ENCODE results near the gene ST3GAL3.

ST3GAL3 gene

GRCh38 chr1:43908858-43909257 lies 201.5 kb downstream of the ST3GAL3 start:
- DNase-seq (ENCODE audit: low read depth) = no peak
- TF ChIP-seq, protein P1, sequence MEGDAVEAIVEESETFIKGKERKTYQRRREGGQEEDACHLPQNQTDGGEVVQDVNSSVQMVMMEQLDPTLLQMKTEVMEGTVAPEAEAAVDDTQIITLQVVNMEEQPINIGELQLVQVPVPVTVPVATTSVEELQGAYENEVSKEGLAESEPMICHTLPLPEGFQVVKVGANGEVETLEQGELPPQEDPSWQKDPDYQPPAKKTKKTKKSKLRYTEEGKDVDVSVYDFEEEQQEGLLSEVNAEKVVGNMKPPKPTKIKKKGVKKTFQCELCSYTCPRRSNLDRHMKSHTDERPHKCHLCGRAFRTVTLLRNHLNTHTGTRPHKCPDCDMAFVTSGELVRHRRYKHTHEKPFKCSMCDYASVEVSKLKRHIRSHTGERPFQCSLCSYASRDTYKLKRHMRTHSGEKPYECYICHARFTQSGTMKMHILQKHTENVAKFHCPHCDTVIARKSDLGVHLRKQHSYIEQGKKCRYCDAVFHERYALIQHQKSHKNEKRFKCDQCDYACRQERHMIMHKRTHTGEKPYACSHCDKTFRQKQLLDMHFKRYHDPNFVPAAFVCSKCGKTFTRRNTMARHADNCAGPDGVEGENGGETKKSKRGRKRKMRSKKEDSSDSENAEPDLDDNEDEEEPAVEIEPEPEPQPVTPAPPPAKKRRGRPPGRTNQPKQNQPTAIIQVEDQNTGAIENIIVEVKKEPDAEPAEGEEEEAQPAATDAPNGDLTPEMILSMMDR (conservative IDR thresholded peaks at IDR 0.05; ENCODE audit: low read length) = 0 out of 2 replicates have a peak, but pooled peaks have one; percentile 8
- no peak overlapping the region for H3K4me3 ChIP-seq (ENCODE audit: low read length)

DNA sequence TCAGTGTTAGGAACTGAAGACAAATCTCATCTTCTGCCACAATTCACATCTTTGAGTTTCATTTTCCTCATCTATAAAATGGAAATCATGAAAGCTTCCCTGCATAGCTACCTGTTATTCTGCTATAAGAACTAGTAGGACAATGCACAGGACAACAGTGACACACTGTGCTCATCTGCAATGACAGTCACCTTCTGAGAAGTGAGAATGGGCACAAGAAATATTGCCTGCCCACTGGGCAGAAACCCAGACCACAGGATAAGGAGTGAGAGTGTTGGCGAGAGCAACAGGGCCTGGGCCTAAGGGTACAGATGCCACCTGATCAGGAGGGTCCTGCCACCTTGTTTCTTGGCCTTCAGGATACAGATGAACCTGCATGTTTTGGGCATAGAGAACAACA lies 203.0 kb downstream of the ST3GAL3 start:
- no peak for DNase-seq (ENCODE audit: low read depth)
- no peak overlapping the region for H3K4me3 ChIP-seq (ENCODE audit: low read length)
- TF ChIP-seq, protein P1 (conservative IDR thresholded peaks at IDR 0.05; ENCODE audit: low read length) = no peak

DNA sequence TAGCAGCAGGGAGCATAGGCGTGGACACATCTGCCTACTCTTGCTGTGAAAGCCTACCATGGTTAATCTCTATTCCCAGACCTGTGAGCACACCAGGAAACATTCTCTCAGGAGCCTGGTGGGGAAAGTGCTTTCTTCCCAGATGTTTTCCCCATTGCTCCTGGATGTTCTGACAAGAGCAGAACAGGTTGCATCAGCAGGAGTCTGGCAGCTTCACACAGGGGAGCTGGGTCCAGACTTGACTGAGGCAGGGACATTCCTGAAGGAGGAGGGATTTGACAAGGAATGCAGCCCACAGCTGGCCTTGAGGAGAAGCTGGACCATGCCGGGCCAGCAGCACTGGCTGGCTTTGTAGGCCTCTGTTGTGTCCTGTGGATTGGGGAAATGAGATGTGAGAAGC lies 205.3 kb downstream of the ST3GAL3 start:
- peak; percentile 96 for DNase-seq (ENCODE audit: low read depth)
- H3K4me3 ChIP-seq (ENCODE audit: low read length) = no peak overlapping the region
- TF ChIP-seq, protein P1 (conservative IDR thresholded peaks at IDR 0.05; ENCODE audit: low read length) = no peak

DNA sequence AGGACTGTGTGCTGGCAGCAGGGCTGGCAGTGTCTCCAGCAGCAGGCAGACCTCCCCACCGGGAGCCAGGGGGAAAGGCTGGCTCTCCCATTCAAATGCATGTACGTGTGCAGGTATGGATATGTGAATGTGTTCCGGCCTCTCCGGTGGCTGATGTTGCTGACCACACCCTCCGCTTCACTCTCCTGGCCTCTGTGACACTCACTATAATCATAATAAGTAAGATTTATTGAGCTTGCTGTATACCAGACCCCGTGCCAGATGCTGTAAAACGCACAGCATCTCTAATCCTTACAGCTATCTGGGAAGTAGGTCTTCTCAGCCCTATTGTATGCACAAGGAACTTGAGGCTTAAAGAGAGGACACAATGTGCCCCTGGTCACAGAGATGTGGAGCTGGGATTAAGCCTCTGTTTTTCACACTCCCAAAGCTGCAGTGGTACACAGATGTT lies 205.7 kb downstream of the ST3GAL3 start:
- TF ChIP-seq, protein P1 (conservative IDR thresholded peaks at IDR 0.05; ENCODE audit: low read length) = no peak
- no peak for DNase-seq (ENCODE audit: low read depth)
- H3K4me3 ChIP-seq (ENCODE audit: low read length) = no peak overlapping the region

DNA sequence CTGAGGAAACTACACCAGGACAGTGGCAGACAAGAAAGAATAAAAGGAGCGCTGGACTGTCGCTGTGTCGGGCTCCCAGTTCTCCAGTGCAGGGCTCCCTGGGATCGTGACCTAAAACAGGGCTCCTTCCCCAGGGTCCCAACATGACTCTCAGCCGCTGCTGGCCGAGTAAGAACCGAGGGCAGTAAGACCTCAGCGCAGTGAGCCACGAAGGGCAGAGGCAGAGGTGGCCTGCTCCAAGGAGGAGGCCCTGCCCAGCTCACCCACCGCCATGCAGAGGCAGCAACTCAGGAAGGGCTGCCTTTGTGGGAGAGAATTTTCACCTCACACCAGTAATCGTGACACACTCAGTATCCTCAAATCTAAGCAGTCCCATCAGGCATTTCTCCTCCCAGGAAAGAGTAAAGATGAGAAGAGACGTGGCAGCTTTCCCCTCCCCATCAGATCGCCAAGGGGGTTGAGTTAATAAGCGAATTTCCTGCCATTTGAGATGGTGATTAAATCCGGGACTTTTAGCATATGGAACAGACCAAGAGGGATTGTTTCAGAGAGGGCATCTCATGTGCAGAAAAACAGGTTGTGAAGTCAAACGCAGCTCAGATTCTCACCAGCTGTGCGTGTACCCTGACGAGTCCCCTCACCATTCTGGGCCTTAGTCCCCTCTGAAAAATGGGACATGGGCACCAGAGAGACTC lies 206.5 kb downstream of the ST3GAL3 start:
- H3K4me3 ChIP-seq (ENCODE audit: low read length) = no peak overlapping the region
- no peak for DNase-seq (ENCODE audit: low read depth)

GRCh38 chr1:43914576-43915525 lies 207.5 kb downstream of the ST3GAL3 start:
- no peak for DNase-seq (ENCODE audit: low read depth)
- H3K4me3 ChIP-seq (ENCODE audit: low read length) = no peak overlapping the region
- TF ChIP-seq, protein P1 (conservative IDR thresholded peaks at IDR 0.05; ENCODE audit: low read length) = no peak

More for the DNA sequence above, 206.5 kb downstream of the ST3GAL3 start:
- TF ChIP-seq, protein P1 (conservative IDR thresholded peaks at IDR 0.05; ENCODE audit: low read length) = no peak

Data from AG10803 (cell line).